Sigmoid colon (tissue), 7 donors: ENCODE results near the gene NRL. TPM values are rescaled to one million over a fixed set of nuclear protein-coding genes. Genes with fewer than 3 reads are reported as not detected.

Experiments used
- DNase-seq: peaks from one replicate; pipeline ENCODE4 v3.0.0-alpha.2; 2019
- H3K27ac ChIP-seq, 4 donors: fragments of 200-600 bp; sonication (generic); one replicate each; pipeline ENCODE4 v1.5.1; 2016 to 2019; ENCODE audit warnings: mild to moderate bottlenecking in 1 of 4
- H3K27me3 ChIP-seq, 3 donors: fragments of 200-600 bp; sonication (generic); one replicate each; pipeline ENCODE4 v1.5.1; 2019; ENCODE audit warnings: mild to moderate bottlenecking in 1 of 3
- H3K36me3 ChIP-seq, 4 donors: fragments of 200-600 bp; sonication (generic); one replicate each; pipeline ENCODE4 v1.5.1; 2016 to 2019
- H3K4me1 ChIP-seq, 4 donors: fragments of 200-600 bp; sonication (generic); one replicate each; pipeline ENCODE4 v1.5.1; 2017 to 2019
- H3K4me3 ChIP-seq, 4 donors: fragments of 200-600 bp; sonication (generic); one replicate each; pipeline ENCODE4 v1.5.1; 2017 to 2019; ENCODE audit warnings: mild to moderate bottlenecking in 2 of 4, moderate library complexity in 1 of 4
- H3K9me3 ChIP-seq, 4 donors: fragments of 200-600 bp in 3 of 4; sonication (generic) in 3 of 4; one replicate each; pipeline versions ENCODE4 v1.5.1 to v1.6.1; 2013 to 2019
- EP300 ChIP-seq, 4 donors: sonication (generic); formaldehyde crosslinking; IDR thresholded peaks; one replicate each; pipeline ENCODE4 v1.6.1; 2017; ENCODE audit warnings: antibody characterized with exemption in 4 of 4
- POLR2A ChIP-seq, 2 donors: fragments of 450-650 bp; IDR thresholded peaks; one replicate each; pipeline ENCODE4 v1.6.1; 2016; ENCODE audit warnings: antibody characterized with exemption in 2 of 2, mild to moderate bottlenecking in 2 of 2, moderate library complexity in 2 of 2
- POLR2AphosphoS5 ChIP-seq, 4 donors: sonication (generic); formaldehyde crosslinking; IDR thresholded peaks; one replicate each; pipeline ENCODE4 v1.6.1; 2017; ENCODE audit warnings: antibody characterized with exemption in 4 of 4
- WGBS, 2 donors: extraction: QIAGEN DNeasy Blood & Tissue Kit; methylation state at CpG; one replicate each; pipeline ENCODE4 v1.1.7; 2013; 5-methylcytosine and 5-hydroxymethylcytosine counted together
- intact Hi-C: fragments of 100-400 bp; cut with DNase I; formaldehyde crosslinking; loops from one replicate; pipeline ENCODE4 v1.15.1; 2023
- polyA plus RNA-seq, 3 donors: library from polyadenylated mRNA; stranded (reverse); fragments of 200-250 nt; gene quantifications; one replicate each; pipeline ENCODE4 v1.2.3, GENCODE V29; 2013
- total RNA-seq, 4 donors: library from RNA; depleted of rRNA; stranded (reverse); fragments of >200 nt; gene quantifications; one replicate each; pipeline ENCODE4 v1.1.0, GENCODE V29; 2016
- TF ChIP-seq, protein P1 (sequence below), 4 experiments: fragments of 450-650 bp in 3 of 4; fragments of 200-600 bp in 1 of 4; IDR thresholded peaks; one replicate each; pipeline ENCODE4 v1.5.1; 2016 to 2019; ENCODE audit warnings: antibody characterized with exemption in 4 of 4, mild to moderate bottlenecking in 3 of 4, moderate library complexity in 2 of 4
- donor health status: healthy with polysubstance abuse.
- donor health status: Bipolar disorder and iron deficiency.
- donor health status: healthy.

The NRL gene
- total and polyA plus RNA-seq, 7 donors = 0.71 to 2.9 (median 1.8) TPM

- no peaks in the 10 kb centered on the region for H3K27me3 ChIP-seq
- DNase-seq = peak; percentile 21
- peaks cover 0 to 9% (median 5%) of the 10 kb centered on the region in 4 donors for H3K4me1 ChIP-seq
- intact Hi-C loops = no loop called here
- H3K36me3 ChIP-seq = no peaks in the 10 kb centered on the region
- no peak for TF ChIP-seq POLR2AphosphoS5 (IDR thresholded peaks at IDR 0.05)
- TF ChIP-seq POLR2A (IDR thresholded peaks at IDR 0.05) = no peak
- TF ChIP-seq, protein P1, sequence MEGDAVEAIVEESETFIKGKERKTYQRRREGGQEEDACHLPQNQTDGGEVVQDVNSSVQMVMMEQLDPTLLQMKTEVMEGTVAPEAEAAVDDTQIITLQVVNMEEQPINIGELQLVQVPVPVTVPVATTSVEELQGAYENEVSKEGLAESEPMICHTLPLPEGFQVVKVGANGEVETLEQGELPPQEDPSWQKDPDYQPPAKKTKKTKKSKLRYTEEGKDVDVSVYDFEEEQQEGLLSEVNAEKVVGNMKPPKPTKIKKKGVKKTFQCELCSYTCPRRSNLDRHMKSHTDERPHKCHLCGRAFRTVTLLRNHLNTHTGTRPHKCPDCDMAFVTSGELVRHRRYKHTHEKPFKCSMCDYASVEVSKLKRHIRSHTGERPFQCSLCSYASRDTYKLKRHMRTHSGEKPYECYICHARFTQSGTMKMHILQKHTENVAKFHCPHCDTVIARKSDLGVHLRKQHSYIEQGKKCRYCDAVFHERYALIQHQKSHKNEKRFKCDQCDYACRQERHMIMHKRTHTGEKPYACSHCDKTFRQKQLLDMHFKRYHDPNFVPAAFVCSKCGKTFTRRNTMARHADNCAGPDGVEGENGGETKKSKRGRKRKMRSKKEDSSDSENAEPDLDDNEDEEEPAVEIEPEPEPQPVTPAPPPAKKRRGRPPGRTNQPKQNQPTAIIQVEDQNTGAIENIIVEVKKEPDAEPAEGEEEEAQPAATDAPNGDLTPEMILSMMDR (IDR thresholded peaks at IDR 0.05) = no peak
- no peak for TF ChIP-seq EP300 (IDR thresholded peaks at IDR 0.05)
- H3K27ac ChIP-seq = no peak overlapping the region
- 89 to 91% methylated on average over 2 of the region's 2 CpGs for WGBS, 2 donors
- no peaks in the 10 kb centered on the region for H3K9me3 ChIP-seq
- H3K4me3 ChIP-seq = no peak overlapping the region
Observed at GRCh38 chr14:24057271-24057670, 57.5 kb downstream of the NRL start.

- H3K36me3 ChIP-seq = no peaks in the 10 kb centered on the region
- WGBS, 2 donors = 83 to 84% methylated on average over 8 of the region's 8 CpGs
- no peak for TF ChIP-seq POLR2A (IDR thresholded peaks at IDR 0.05)
- TF ChIP-seq EP300 (IDR thresholded peaks at IDR 0.05) = no peak
- TF ChIP-seq POLR2AphosphoS5 (IDR thresholded peaks at IDR 0.05) = no peak
- TF ChIP-seq, protein P1 (IDR thresholded peaks at IDR 0.05) = no peak
- no peak overlapping the region for H3K27ac ChIP-seq
- intact Hi-C loops = no loop called here
- peak; percentile 53 for DNase-seq
- no peaks in the 10 kb centered on the region for H3K9me3 ChIP-seq
- H3K4me3 ChIP-seq = no peak overlapping the region
- no peaks in the 10 kb centered on the region for H3K27me3 ChIP-seq
- peaks cover 0 to 14% (median 9%) of the 10 kb centered on the region in 4 donors for H3K4me1 ChIP-seq
Observed at GRCh38 chr14:24056800-24057184, 58.0 kb downstream of the NRL start.

DNA sequence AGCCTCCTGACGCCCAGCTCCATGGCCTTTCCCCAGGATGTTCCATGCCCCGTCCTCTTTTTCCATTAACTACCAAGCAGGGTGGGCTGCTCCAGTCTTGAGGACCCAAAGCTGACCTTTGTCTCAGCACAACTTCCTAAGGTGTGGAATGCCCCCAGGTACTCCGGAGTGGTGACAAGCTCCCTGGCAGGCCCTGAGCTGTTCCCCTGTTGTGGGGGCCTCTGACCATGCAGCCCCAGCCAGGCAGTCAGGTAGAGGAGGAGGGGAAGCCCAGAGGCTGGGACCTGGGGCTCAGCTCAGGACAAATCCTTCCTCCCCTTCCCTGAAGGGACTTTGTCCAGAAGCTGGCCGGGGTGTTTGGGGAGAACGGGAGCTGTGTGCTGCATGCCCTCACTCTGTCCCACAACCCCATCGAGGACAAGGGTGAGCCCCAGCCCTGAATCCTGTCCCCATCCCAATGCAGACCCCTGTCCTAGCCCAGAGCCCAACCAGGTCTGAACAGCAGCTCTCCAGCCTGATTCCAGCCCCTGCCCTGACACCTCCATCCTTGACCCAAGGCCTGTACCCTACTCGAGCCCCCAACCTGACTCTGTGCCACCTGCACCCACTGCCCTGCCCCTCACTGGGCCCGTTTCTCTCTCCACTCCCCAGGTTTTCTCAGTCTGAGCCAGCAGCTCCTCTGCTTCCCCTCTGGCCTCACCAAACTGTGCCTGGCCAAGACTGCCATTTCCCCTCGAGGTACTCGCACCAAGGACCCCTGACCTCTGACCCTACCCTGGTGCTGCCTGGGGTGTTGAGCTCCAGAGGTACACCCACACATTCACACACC is 58.6 kb downstream of the NRL start:
- no peaks in the 10 kb centered on the region for H3K36me3 ChIP-seq
- no peak overlapping the region for H3K27ac ChIP-seq
- 87 to 88% methylated on average over 10 of the region's 10 CpGs for WGBS, 2 donors
- intact Hi-C loops = no loop called here
- no peak overlapping the region for H3K4me3 ChIP-seq
- H3K27me3 ChIP-seq = no peaks in the 10 kb centered on the region
- H3K9me3 ChIP-seq = no peaks in the 10 kb centered on the region
- TF ChIP-seq, protein P1 (IDR thresholded peaks at IDR 0.05) = no peak
- TF ChIP-seq POLR2A (IDR thresholded peaks at IDR 0.05) (no peak), POLR2AphosphoS5 (IDR thresholded peaks at IDR 0.05) (no peak), EP300 (IDR thresholded peaks at IDR 0.05) (no peak)
- H3K4me1 ChIP-seq = peaks cover 0 to 20% (median 12%) of the 10 kb centered on the region in 4 donors
- DNase-seq = peak; percentile 42

- H3K4me1 ChIP-seq = peaks cover 0 to 20% (median 13%) of the 10 kb centered on the region in 4 donors
- WGBS, 2 donors = 93 to 94% methylated on average over 9 of the region's 9 CpGs
- TF ChIP-seq POLR2A (IDR thresholded peaks at IDR 0.05) = no peak
- TF ChIP-seq EP300 (IDR thresholded peaks at IDR 0.05) = no peak
- TF ChIP-seq, protein P1 (IDR thresholded peaks at IDR 0.05) = no peak
- TF ChIP-seq POLR2AphosphoS5 (IDR thresholded peaks at IDR 0.05) = no peak
- H3K27me3 ChIP-seq = no peaks in the 10 kb centered on the region
- H3K4me3 ChIP-seq = no peak overlapping the region
- no peaks in the 10 kb centered on the region for H3K9me3 ChIP-seq
- intact Hi-C loops = no loop called here
- no peak overlapping the region for H3K27ac ChIP-seq
- DNase-seq = no peak
- no peaks in the 10 kb centered on the region for H3K36me3 ChIP-seq
Observed at GRCh38 chr14:24054646-24055045, 60.1 kb downstream of the NRL start.
